ENCODE results near the gene PTPRG.

Gene PTPRG

DNA sequence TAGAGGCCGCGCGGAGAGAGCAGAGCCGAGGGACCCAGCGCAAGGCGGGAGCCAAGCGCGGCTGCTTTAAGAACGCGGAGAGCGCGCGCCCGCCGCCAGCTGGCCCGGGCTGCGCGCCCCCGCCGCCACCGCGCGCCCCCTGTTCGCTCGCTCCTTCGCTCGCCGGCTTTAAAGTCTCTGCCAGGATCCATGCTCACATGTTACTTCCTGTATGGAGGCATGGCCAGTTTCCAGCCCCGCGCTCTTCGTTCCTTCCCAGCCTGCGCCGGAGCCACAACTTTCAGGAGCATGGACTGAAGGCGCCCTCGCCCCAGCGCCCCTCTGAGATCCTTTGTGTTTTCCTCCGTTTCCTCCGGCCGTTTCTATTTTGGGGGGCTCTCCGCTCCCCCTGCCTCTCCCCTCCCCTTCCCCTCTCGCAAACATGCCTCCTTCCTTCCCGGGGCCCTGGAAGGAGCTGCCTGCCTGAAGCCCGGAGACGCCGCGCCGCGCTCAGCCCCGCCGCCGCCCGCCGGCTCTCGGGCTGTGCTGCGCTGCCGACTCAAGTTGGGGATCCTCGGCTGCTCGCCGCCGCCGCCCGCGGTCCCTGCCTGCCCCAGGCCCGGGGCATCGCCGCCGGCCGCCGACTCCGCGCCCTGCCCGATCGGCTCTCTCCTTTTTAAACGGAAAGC lies at the start of gene PTPRG:
Gene PTPRG, plus strand, starts transcription at position 198 of the 668 bp plus-strand sequence. CDS start 717 bp downstream, outside the sequence.
- H3K9ac ChIP-seq (ENCODE audit: low read length) = peak within 1 kb of the TSS; percentile 85

DNA sequence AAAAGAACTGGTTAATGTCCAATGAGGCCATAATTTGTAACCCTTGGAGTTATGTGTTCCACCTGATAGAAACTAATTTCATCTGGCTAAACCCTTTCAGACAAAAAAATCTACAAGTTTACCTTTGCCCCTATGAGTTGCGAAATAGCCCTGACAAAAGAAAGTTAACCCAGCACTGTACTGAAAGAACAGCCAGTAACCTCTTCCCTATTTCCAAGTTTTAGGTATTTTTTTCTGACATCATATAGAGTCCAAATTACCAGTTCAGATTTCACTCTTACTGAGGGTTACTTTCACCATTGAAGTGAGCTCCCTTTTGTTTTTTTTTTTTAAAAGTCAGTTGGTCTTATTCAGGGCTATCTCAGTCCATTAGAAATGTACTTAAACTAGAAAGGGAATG lies 42.8 kb upstream of the PTPRG start:
- Histone ChIP-seq H3K27ac (ENCODE audit: low read length) (peak overlapping the region; percentile 86), H3K9me3 (ENCODE audit: insufficient read depth, low read length) (no peaks in the 10 kb centered on the region), H3K79me2 (ENCODE audit: low read length) (no peaks in the 10 kb centered on the region), H3K4me3 (ENCODE audit: low read length) (peak overlapping the region; percentile 45), H3K4me1 (ENCODE audit: low read length) (peaks cover 56% of the 10 kb centered on the region), H2AFZ (ENCODE audit: low read depth, low read length) (no peak overlapping the region), H3K36me3 (replicated peaks; ENCODE audit: low read depth, low read length) (peaks cover 6% of the 10 kb centered on the region), H3K4me2 (ENCODE audit: low read length) (peak overlapping the region; percentile 66), H3K9ac (ENCODE audit: low read length) (peak overlapping the region; percentile 50), H3K27me3 (ENCODE audit: low read depth, low read length) (no peaks in the 10 kb centered on the region), H4K20me1 (ENCODE audit: insufficient read depth, low read length) (no peaks in the 10 kb centered on the region)
- no peak for TF ChIP-seq EZH2phosphoT487 (IDR thresholded peaks at IDR 0.05; ENCODE audit: low read depth)
- TF ChIP-seq, protein P1, sequence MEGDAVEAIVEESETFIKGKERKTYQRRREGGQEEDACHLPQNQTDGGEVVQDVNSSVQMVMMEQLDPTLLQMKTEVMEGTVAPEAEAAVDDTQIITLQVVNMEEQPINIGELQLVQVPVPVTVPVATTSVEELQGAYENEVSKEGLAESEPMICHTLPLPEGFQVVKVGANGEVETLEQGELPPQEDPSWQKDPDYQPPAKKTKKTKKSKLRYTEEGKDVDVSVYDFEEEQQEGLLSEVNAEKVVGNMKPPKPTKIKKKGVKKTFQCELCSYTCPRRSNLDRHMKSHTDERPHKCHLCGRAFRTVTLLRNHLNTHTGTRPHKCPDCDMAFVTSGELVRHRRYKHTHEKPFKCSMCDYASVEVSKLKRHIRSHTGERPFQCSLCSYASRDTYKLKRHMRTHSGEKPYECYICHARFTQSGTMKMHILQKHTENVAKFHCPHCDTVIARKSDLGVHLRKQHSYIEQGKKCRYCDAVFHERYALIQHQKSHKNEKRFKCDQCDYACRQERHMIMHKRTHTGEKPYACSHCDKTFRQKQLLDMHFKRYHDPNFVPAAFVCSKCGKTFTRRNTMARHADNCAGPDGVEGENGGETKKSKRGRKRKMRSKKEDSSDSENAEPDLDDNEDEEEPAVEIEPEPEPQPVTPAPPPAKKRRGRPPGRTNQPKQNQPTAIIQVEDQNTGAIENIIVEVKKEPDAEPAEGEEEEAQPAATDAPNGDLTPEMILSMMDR (IDR thresholded peaks at IDR 0.05; ENCODE audit: low read depth, low read length) = no peak

More for the DNA sequence above, at the start of gene PTPRG:
- Histone ChIP-seq H3K79me2 (ENCODE audit: low read length) (peaks cover 38% of the 10 kb centered on the region; the same call in 1 of the 2 replicates), H4K20me1 (ENCODE audit: insufficient read depth, low read length) (peaks cover 30% of the 10 kb centered on the region), H3K4me2 (ENCODE audit: low read length) (peak within 1 kb of the TSS; percentile 80), H3K4me1 (ENCODE audit: low read length) (peaks cover 17% of the 10 kb centered on the region), H3K27me3 (ENCODE audit: low read depth, low read length) (peaks cover 22% of the 10 kb centered on the region), H3K27ac (ENCODE audit: low read length) (peak within 1 kb of the TSS; percentile 88), H3K4me3 (ENCODE audit: low read length) (peak within 1 kb of the TSS; percentile 93), H2AFZ (ENCODE audit: low read depth, low read length) (peak within 1 kb of the TSS; percentile 73), H3K9me3 (ENCODE audit: insufficient read depth, low read length) (no peaks in the 10 kb centered on the region), H3K36me3 (replicated peaks; ENCODE audit: low read depth, low read length) (no peaks in the 10 kb centered on the region)
- TF ChIP-seq, protein P1 (IDR thresholded peaks at IDR 0.05; ENCODE audit: low read depth, low read length) = no peak
- no peak for TF ChIP-seq EZH2phosphoT487 (IDR thresholded peaks at IDR 0.05; ENCODE audit: low read depth)

DNA sequence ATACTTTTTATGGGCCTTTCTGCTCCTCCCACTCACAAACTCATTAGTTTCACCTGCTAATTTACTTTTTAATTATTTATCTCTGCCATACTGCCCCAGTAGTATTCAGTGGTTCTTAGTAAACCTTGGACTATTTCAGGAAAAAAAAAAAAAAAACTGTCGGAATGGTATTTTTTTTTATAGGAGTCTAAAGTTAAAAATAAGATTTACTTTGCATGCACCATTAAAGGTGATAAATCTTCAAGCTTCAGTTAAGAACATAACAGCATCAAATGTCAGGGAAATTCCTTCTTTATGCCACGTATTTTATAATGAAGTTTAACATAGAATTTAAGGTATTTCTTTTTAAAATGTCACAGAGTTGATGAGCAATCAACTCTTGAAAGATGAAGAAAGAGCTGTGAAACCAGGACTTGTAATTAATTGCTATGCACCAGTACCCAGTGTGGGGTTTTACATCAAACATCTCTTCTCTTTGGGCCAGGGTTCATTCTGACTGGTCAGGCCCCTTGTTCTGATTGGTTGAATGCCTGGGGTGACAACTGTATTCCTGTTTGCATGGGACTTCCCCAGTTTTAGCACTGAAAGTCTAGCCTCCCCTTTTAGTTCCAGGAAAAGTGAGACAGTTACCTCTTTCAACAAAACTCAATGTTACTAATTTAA lies 40.3 kb upstream of the PTPRG start:
- peak overlapping the region; percentile 92 for H3K27ac ChIP-seq (ENCODE audit: low read length)
- H3K79me2 ChIP-seq (ENCODE audit: low read length) = no peaks in the 10 kb centered on the region
- no peaks in the 10 kb centered on the region for H3K27me3 ChIP-seq (ENCODE audit: low read depth, low read length)
- no peak overlapping the region for H2AFZ ChIP-seq (ENCODE audit: low read depth, low read length)
- H3K36me3 ChIP-seq (replicated peaks; ENCODE audit: low read depth, low read length) = peaks cover 6% of the 10 kb centered on the region
- no peaks in the 10 kb centered on the region for H4K20me1 ChIP-seq (ENCODE audit: insufficient read depth, low read length)
- peak overlapping the region; percentile 73 for H3K9ac ChIP-seq (ENCODE audit: low read length)
- no peaks in the 10 kb centered on the region for H3K9me3 ChIP-seq (ENCODE audit: insufficient read depth, low read length)
- H3K4me2 ChIP-seq (ENCODE audit: low read length) = peak overlapping the region; percentile 65
- no peak for TF ChIP-seq EZH2phosphoT487 (IDR thresholded peaks at IDR 0.05; ENCODE audit: low read depth)
- TF ChIP-seq, protein P1 (IDR thresholded peaks at IDR 0.05; ENCODE audit: low read depth, low read length) = no peak
- H3K4me1 ChIP-seq (ENCODE audit: low read length) = peaks cover 59% of the 10 kb centered on the region
- peak overlapping the region; percentile 42 for H3K4me3 ChIP-seq (ENCODE audit: low read length)

DNA sequence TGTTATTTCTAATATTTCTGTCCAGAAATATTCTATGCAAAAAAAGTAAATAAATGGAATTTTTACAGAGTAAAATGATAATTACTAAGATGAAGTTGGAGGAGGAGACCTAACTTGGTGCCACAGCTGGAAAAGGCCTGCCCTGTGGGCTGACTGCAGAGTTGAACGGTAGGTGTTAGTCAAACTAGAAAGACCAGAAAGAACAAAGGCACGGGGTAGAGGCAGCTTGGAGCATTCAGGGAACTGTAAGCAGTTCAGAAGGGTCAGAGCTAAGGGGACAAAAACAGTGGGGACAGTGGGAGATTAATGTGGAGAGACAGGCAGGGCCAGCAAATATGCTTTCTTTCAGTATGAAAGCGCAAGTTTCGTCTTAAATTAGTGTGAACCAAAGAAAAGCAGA lies 39.3 kb upstream of the PTPRG start:
- Histone ChIP-seq H3K27ac (ENCODE audit: low read length) (peak overlapping the region; percentile 92), H2AFZ (ENCODE audit: low read depth, low read length) (peak overlapping the region; percentile 39), H3K79me2 (ENCODE audit: low read length) (no peaks in the 10 kb centered on the region), H3K27me3 (ENCODE audit: low read depth, low read length) (no peaks in the 10 kb centered on the region), H3K4me3 (ENCODE audit: low read length) (peak overlapping the region; percentile 42), H3K9ac (ENCODE audit: low read length) (peak overlapping the region; percentile 73), H3K36me3 (replicated peaks; ENCODE audit: low read depth, low read length) (peaks cover 5% of the 10 kb centered on the region), H4K20me1 (ENCODE audit: insufficient read depth, low read length) (no peaks in the 10 kb centered on the region), H3K9me3 (ENCODE audit: insufficient read depth, low read length) (no peaks in the 10 kb centered on the region), H3K4me2 (ENCODE audit: low read length) (peak overlapping the region; percentile 65), H3K4me1 (ENCODE audit: low read length) (peaks cover 59% of the 10 kb centered on the region)
- TF ChIP-seq, protein P1 (IDR thresholded peaks at IDR 0.05; ENCODE audit: low read depth, low read length) = no peak

Measured in OCI-LY3 (cell line).